ENCODE measurements around the gene SLC25A11.
A peak's percentile ranks its signal among the peaks of the same experiment; 100 is the strongest.

SLC25A11 gene

DNA sequence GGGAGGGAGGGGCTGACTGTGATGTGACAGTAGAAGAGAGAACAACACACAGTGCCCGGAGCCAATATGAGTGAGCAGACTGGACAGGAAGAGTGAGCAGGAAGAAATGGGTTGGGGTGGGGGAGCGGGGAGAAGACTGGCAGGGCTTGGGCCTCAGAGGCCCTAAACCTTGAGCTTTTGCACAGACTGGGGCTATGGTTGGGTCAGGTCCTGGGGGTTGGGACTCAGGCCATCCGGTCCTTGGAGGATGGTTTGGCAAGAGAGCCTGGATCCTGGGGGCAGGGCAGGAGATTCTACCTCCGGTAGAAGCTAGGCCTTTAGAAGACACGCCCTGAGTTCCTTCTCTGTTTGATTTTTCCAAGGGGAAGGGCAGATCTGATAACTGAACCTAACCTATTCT lies 46.6 kb upstream of the SLC25A11 start:
- DNase-seq: peak; percentile 43
- Histone ChIP-seq H3K9me3 (ENCODE audit: insufficient read depth, low read length, severe bottlenecking) (no peaks in the 10 kb centered on the region), H3K9ac (ENCODE audit: low read depth, low read length) (peak overlapping the region; percentile 95), H3K27ac (ENCODE audit: low read length) (peak overlapping the region; percentile 75), H4K20me1 (ENCODE audit: insufficient read depth, low read length) (no peaks in the 10 kb centered on the region), H3K4me1 (ENCODE audit: insufficient read depth, low read length) (peaks cover 40% of the 10 kb centered on the region), H3K4me2 (ENCODE audit: insufficient read depth, low read length) (peak overlapping the region; percentile 92), H3K27me3 (ENCODE audit: insufficient read depth, low read length, poor library complexity) (no peaks in the 10 kb centered on the region), H3K4me3 (ENCODE audit: low read depth in 1 of 2, low read length in 2 of 2) (peak overlapping the region; percentile 89), H3K36me3 (ENCODE audit: insufficient read depth, low read length) (peaks cover 23% of the 10 kb centered on the region), H2AFZ (ENCODE audit: low read depth, low read length) (peak overlapping the region; percentile 90; the same call in 1 of the 2 replicates), H3K79me2 (ENCODE audit: insufficient read depth, low read length) (peaks cover 34% of the 10 kb centered on the region)
- ATAC-seq (ENCODE audit: insufficient read depth, low read depth): no peak
- TF ChIP-seq EZH2 (IDR thresholded peaks at IDR 0.05; ENCODE audit: borderline replicate concordance, low read depth, low read length, severe bottlenecking) (no peak), CTCF (IDR thresholded peaks at IDR 0.05; ENCODE audit: borderline replicate concordance, extremely low read depth, low read length, poor library complexity, severe bottlenecking) (no peak)

GRCh38 chr17:4982305-4982704 lies 42.5 kb upstream of the SLC25A11 start:
- peaks cover 26% of the 10 kb centered on the region for H3K4me1 ChIP-seq (ENCODE audit: insufficient read depth, low read length)
- peaks cover 59% of the 10 kb centered on the region for H3K36me3 ChIP-seq (ENCODE audit: insufficient read depth, low read length)
- H3K4me2 ChIP-seq (ENCODE audit: insufficient read depth, low read length): no peak overlapping the region
- no peak overlapping the region for H3K27ac ChIP-seq (ENCODE audit: low read length)
- TF ChIP-seq EZH2 (IDR thresholded peaks at IDR 0.05; ENCODE audit: borderline replicate concordance, low read depth, low read length, severe bottlenecking): no peak
- no peak for TF ChIP-seq CTCF (IDR thresholded peaks at IDR 0.05; ENCODE audit: borderline replicate concordance, extremely low read depth, low read length, poor library complexity, severe bottlenecking)
- no peak for DNase-seq
- peaks cover 19% of the 10 kb centered on the region for H3K79me2 ChIP-seq (ENCODE audit: insufficient read depth, low read length)
- no peaks in the 10 kb centered on the region for H3K27me3 ChIP-seq (ENCODE audit: insufficient read depth, low read length, poor library complexity)
- H4K20me1 ChIP-seq (ENCODE audit: insufficient read depth, low read length): no peaks in the 10 kb centered on the region
- ATAC-seq (ENCODE audit: insufficient read depth, low read depth): no peak
- no peak overlapping the region for H3K9ac ChIP-seq (ENCODE audit: low read depth, low read length)
- H3K4me3 ChIP-seq (ENCODE audit: low read depth in 1 of 2, low read length in 2 of 2): no peak overlapping the region
- no peak overlapping the region for H2AFZ ChIP-seq (ENCODE audit: low read depth, low read length)
- no peaks in the 10 kb centered on the region for H3K9me3 ChIP-seq (ENCODE audit: insufficient read depth, low read length, severe bottlenecking)

DNA sequence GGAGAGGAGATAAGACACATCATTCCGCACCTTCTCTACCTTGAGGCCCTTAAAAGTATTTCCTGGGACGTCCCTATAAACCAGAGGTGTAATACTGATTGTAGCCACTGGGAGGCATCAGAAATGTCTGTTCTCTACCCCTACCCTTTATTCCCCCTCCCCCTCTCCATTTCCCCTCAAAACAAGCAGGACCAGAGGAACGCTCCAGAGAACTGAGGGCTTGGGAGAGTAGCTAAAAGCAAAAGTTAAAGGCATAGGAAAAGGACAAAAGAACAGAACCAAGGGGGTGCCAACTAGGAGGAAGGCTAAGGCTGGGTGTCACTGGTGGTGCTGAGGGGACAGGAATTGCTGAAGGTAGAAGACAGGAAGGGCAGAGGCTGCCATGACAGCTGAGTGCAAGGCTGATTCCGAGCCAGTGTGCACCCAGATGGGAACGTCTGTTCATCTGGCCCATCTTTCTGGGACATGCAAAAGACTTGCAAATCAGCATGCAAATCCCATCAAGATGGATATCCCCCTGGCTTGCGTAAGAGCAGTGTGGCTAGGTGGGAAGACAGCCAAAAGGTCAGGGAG lies 40.9 kb upstream of the SLC25A11 start:
- Histone ChIP-seq H4K20me1 (ENCODE audit: insufficient read depth, low read length) (no peaks in the 10 kb centered on the region), H3K27ac (ENCODE audit: low read length) (peak overlapping the region; percentile 3; the same call in 1 of the 2 replicates), H3K36me3 (ENCODE audit: insufficient read depth, low read length) (peaks cover 64% of the 10 kb centered on the region), H3K79me2 (ENCODE audit: insufficient read depth, low read length) (peaks cover 3% of the 10 kb centered on the region), H3K4me2 (ENCODE audit: insufficient read depth, low read length) (no peak overlapping the region), H3K4me1 (ENCODE audit: insufficient read depth, low read length) (peaks cover 12% of the 10 kb centered on the region), H3K4me3 (ENCODE audit: low read depth in 1 of 2, low read length in 2 of 2) (no peak overlapping the region), H3K9ac (ENCODE audit: low read depth, low read length) (no peak overlapping the region), H3K27me3 (ENCODE audit: insufficient read depth, low read length, poor library complexity) (no peaks in the 10 kb centered on the region), H3K9me3 (ENCODE audit: insufficient read depth, low read length, severe bottlenecking) (no peaks in the 10 kb centered on the region), H2AFZ (ENCODE audit: low read depth, low read length) (no peak overlapping the region; the same call in 1 of the 2 replicates)
- DNase-seq (peak; percentile 66), ATAC-seq (ENCODE audit: insufficient read depth, low read depth) (peak; percentile 82)
- TF ChIP-seq EZH2 (IDR thresholded peaks at IDR 0.05; ENCODE audit: borderline replicate concordance, low read depth, low read length, severe bottlenecking) (no peak), CTCF (IDR thresholded peaks at IDR 0.05; ENCODE audit: borderline replicate concordance, extremely low read depth, low read length, poor library complexity, severe bottlenecking) (peak; percentile 84)

All from DND-41 (cell line).